Chondrocyte (in vitro differentiated cells): ENCODE data around the gene RIT2. TPM values are rescaled to one million over a fixed set of nuclear protein-coding genes. Genes with fewer than 3 reads are reported as not detected.

Experiments
- DNase-seq: peaks from one replicate; pipeline ENCODE4 v3.0.0; 2021; ENCODE audit warnings: mixed read lengths, low spot score
- H3K27ac Mint-ChIP-seq: one replicate; pipeline ENCODE4 v1.8.0; 2021; ENCODE audit warnings: mild to moderate bottlenecking, moderate library complexity, mixed read lengths; ENCODE audit not compliant: unreplicated experiment
- H3K27me3 Mint-ChIP-seq: 2 replicates; pipeline ENCODE4 v1.8.0; 2021; ENCODE audit warnings: low read depth, mixed read lengths
- H3K36me3 Mint-ChIP-seq: 2 replicates; pipeline ENCODE4 v1.8.0; 2021; ENCODE audit warnings: low read depth, mixed read lengths
- H3K4me1 Mint-ChIP-seq: 2 replicates; pipeline ENCODE4 v1.8.0; 2021; ENCODE audit warnings: low read depth, mild to moderate bottlenecking, mixed read lengths
- H3K4me3 Mint-ChIP-seq: one replicate; pipeline ENCODE4 v1.8.0; 2021; ENCODE audit warnings: mild to moderate bottlenecking, moderate library complexity, mixed read lengths; ENCODE audit not compliant: unreplicated experiment
- H3K9me3 Mint-ChIP-seq: 2 replicates; pipeline ENCODE4 v1.8.0; 2021; ENCODE audit warnings: low read depth, mixed read lengths
- total RNA-seq: library from RNA; stranded (reverse); gene quantifications from 3 replicates; pipeline ENCODE4 v1.2.1, GENCODE V29; 2021
- TF ChIP-seq, protein P1 (sequence below): fragments of 200-600 bp; sonication (generic); IDR thresholded peaks from 2 replicates; pipeline ENCODE4 v1.5.0; 2021; ENCODE audit warnings: antibody characterized with exemption, mild to moderate bottlenecking, moderate library complexity

Gene RIT2
- total RNA-seq, 1 donor from 2014 or later: not detected

GRCh38 chr18:43077510-43078308 lies 37.8 kb downstream of the RIT2 start:
- H3K36me3 Mint-ChIP-seq: no peaks in the 10 kb centered on the region
- no peaks in the 10 kb centered on the region for H3K4me1 Mint-ChIP-seq
- TF ChIP-seq, protein P1, sequence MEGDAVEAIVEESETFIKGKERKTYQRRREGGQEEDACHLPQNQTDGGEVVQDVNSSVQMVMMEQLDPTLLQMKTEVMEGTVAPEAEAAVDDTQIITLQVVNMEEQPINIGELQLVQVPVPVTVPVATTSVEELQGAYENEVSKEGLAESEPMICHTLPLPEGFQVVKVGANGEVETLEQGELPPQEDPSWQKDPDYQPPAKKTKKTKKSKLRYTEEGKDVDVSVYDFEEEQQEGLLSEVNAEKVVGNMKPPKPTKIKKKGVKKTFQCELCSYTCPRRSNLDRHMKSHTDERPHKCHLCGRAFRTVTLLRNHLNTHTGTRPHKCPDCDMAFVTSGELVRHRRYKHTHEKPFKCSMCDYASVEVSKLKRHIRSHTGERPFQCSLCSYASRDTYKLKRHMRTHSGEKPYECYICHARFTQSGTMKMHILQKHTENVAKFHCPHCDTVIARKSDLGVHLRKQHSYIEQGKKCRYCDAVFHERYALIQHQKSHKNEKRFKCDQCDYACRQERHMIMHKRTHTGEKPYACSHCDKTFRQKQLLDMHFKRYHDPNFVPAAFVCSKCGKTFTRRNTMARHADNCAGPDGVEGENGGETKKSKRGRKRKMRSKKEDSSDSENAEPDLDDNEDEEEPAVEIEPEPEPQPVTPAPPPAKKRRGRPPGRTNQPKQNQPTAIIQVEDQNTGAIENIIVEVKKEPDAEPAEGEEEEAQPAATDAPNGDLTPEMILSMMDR: no peak
- DNase-seq: no peak
- H3K4me3 Mint-ChIP-seq: no peak overlapping the region
- H3K27me3 Mint-ChIP-seq: peaks cover 6% of the 10 kb centered on the region
- no peaks in the 10 kb centered on the region for H3K9me3 Mint-ChIP-seq
- H3K27ac Mint-ChIP-seq: no peak overlapping the region

GRCh38 chr18:43073771-43074170 lies 41.7 kb downstream of the RIT2 start:
- Mint-ChIP-seq H3K4me3 (no peak overlapping the region), H3K27ac (no peak overlapping the region), H3K4me1 (no peaks in the 10 kb centered on the region), H3K9me3 (no peaks in the 10 kb centered on the region), H3K27me3 (peaks cover 8% of the 10 kb centered on the region), H3K36me3 (no peaks in the 10 kb centered on the region)
- no peak for DNase-seq
- TF ChIP-seq, protein P1: no peak

- Mint-ChIP-seq H3K4me3 (no peak overlapping the region), H3K4me1 (no peaks in the 10 kb centered on the region), H3K36me3 (no peaks in the 10 kb centered on the region), H3K27ac (no peak overlapping the region), H3K9me3 (no peaks in the 10 kb centered on the region), H3K27me3 (peaks cover 2% of the 10 kb centered on the region)
- TF ChIP-seq, protein P1: no peak
- no peak for DNase-seq
These were observed 46.7 kb downstream of the RIT2 start for GRCh38 chr18:43068781-43069180.

GRCh38 chr18:43067570-43067969 lies 47.9 kb downstream of the RIT2 start:
- TF ChIP-seq, protein P1: no peak
- no peaks in the 10 kb centered on the region for H3K36me3 Mint-ChIP-seq
- H3K4me1 Mint-ChIP-seq: no peaks in the 10 kb centered on the region
- peaks cover 2% of the 10 kb centered on the region for H3K27me3 Mint-ChIP-seq
- DNase-seq: no peak
- H3K9me3 Mint-ChIP-seq: no peaks in the 10 kb centered on the region
- no peak overlapping the region for H3K27ac Mint-ChIP-seq
- H3K4me3 Mint-ChIP-seq: no peak overlapping the region

DNA sequence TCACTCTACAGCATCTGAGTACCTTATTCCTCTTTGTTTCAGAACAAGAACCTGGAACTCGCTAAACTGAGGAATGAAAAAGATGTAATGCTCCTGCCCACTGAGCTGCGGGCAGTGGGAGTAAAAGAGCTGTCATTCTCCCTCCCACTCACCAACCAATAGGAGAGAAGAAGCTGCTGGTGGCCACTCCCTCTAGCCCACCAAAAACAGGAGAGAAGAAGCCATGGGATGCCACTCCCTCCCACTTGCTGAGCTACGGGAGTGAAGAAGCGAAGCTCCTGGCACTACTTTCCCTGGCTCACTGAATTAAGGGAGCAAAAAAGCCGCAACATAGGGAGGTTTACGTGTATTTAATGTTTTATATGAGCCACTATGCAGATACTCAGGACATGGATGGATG lies 53.7 kb downstream of the RIT2 start:
- TF ChIP-seq, protein P1: no peak
- no peak overlapping the region for H3K27ac Mint-ChIP-seq
- H3K9me3 Mint-ChIP-seq: no peaks in the 10 kb centered on the region
- H3K27me3 Mint-ChIP-seq: no peaks in the 10 kb centered on the region
- H3K36me3 Mint-ChIP-seq: no peaks in the 10 kb centered on the region
- no peak overlapping the region for H3K4me3 Mint-ChIP-seq
- no peak for DNase-seq
- H3K4me1 Mint-ChIP-seq: peaks cover 5% of the 10 kb centered on the region
